ENCODE results near the gene ECM1.

The ECM1 gene

GRCh38 chr1:150508982-150509381, 1.1 kb downstream of the ECM1 start:
- DNase-seq (ENCODE audit: low read depth): no peak
- no peak for TF ChIP-seq CTCF (conservative IDR thresholded peaks at IDR 0.05; ENCODE audit: control insufficient read depth, insufficient read depth, low read depth, low read length)
- no peak overlapping the region for H3K4me3 ChIP-seq (ENCODE audit: control insufficient read depth, low read depth, low read length)

- TF ChIP-seq CTCF (conservative IDR thresholded peaks at IDR 0.05; ENCODE audit: control insufficient read depth, insufficient read depth, low read depth, low read length): no peak
- DNase-seq (ENCODE audit: low read depth): no peak
- H3K4me3 ChIP-seq (ENCODE audit: control insufficient read depth, low read depth, low read length): no peak overlapping the region
Observed at GRCh38 chr1:150511551-150511950, 3.6 kb downstream of the ECM1 start.

GRCh38 chr1:150511985-150512660, 4.2 kb downstream of the ECM1 start:
- H3K4me3 ChIP-seq (ENCODE audit: control insufficient read depth, low read depth, low read length): no peak overlapping the region
- no peak for TF ChIP-seq CTCF (conservative IDR thresholded peaks at IDR 0.05; ENCODE audit: control insufficient read depth, insufficient read depth, low read depth, low read length)
- no peak for DNase-seq (ENCODE audit: low read depth)

GRCh38 chr1:150512846-150513245, 4.9 kb downstream of the ECM1 start:
- no peak for TF ChIP-seq CTCF (conservative IDR thresholded peaks at IDR 0.05; ENCODE audit: control insufficient read depth, insufficient read depth, low read depth, low read length)
- no peak overlapping the region for H3K4me3 ChIP-seq (ENCODE audit: control insufficient read depth, low read depth, low read length)
- DNase-seq (ENCODE audit: low read depth): peak; percentile 26

GRCh38 chr1:150513351-150513791, 5.5 kb downstream of the ECM1 start:
- no peak for TF ChIP-seq CTCF (conservative IDR thresholded peaks at IDR 0.05; ENCODE audit: control insufficient read depth, insufficient read depth, low read depth, low read length)
- no peak overlapping the region for H3K4me3 ChIP-seq (ENCODE audit: control insufficient read depth, low read depth, low read length)
- peak; percentile 24 for DNase-seq (ENCODE audit: low read depth)

- DNase-seq (ENCODE audit: low read depth): no peak
- no peak for TF ChIP-seq CTCF (conservative IDR thresholded peaks at IDR 0.05; ENCODE audit: control insufficient read depth, insufficient read depth, low read depth, low read length)
- no peak overlapping the region for H3K4me3 ChIP-seq (ENCODE audit: control insufficient read depth, low read depth, low read length)
Observed at GRCh38 chr1:150514260-150514659, 6.4 kb downstream of the ECM1 start.

Data from fibroblast of mammary gland (primary cell).